Left lung (tissue), 10 donors: ENCODE data around the gene QSER1. TPM values are rescaled to one million over a fixed set of nuclear protein-coding genes. Genes with fewer than 3 reads are reported as not detected.
"Not testable (repeated sequence)": the region's sequence is repeated elsewhere in the genome, so short reads cannot be mapped to it uniquely, and the experiment has no call there.

ENCODE experiments used
- ATAC-seq: fragments of 200-7000 bp; cut with Tn5 transposase; one replicate; pipeline ENCODE4 v1.9.1; 2020; ENCODE audit warnings: moderate library complexity
- DNase-seq, 4 donors: peaks; one replicate each; pipeline ENCODE4 v3.0.0-alpha.2; 2013 to 2020
- H3K27ac ChIP-seq, 2 donors: fragments of 200-600 bp; sonication (generic) in 1 of 2; one replicate each; pipeline versions ENCODE4 v1.5.0 to v1.8.0; 2020 to 2021
- H3K27me3 ChIP-seq, 2 donors: fragments of 200-600 bp; sonication (generic) in 1 of 2; one replicate each; pipeline versions ENCODE4 v1.5.0 to v1.8.0; 2020 to 2021
- H3K36me3 ChIP-seq, 2 donors: fragments of 200-600 bp; sonication (generic) in 1 of 2; one replicate each; pipeline versions ENCODE4 v1.5.0 to v1.8.0; 2020 to 2021
- H3K4me1 ChIP-seq, 2 donors: fragments of 200-600 bp; one replicate each; pipeline ENCODE4 v1.8.0; 2021
- H3K4me3 ChIP-seq, 2 donors: fragments of 200-600 bp; sonication (generic) in 1 of 2; one replicate each; pipeline versions ENCODE4 v1.5.0 to v1.8.0; 2020 to 2021; ENCODE audit warnings: mild to moderate bottlenecking in 1 of 2
- H3K9me3 ChIP-seq, 2 donors: fragments of 200-600 bp; sonication (generic) in 1 of 2; one replicate each; pipeline versions ENCODE4 v1.5.0 to v1.8.0; 2020 to 2021
- CTCF ChIP-seq, 2 donors: fragments of 200-600 bp; sonication (generic) in 1 of 2; IDR thresholded peaks; one replicate each; pipeline versions ENCODE4 v1.5.0 to v1.8.0; 2021; ENCODE audit warnings: antibody characterized with exemption in 2 of 2
- intact Hi-C, 2 donors: fragments of 100-400 bp; cut with DNase I; formaldehyde crosslinking; loops; one replicate each; pipeline versions ENCODE4 v1.11.2 to v1.14.2; 2022
- polyA plus RNA-seq, 6 donors: library from polyadenylated mRNA; unstranded; fragments of 120-200 nt; gene quantifications; one replicate each; pipeline ENCODE4 v1.2.1, GENCODE V29; 2013; ENCODE audit not compliant: insufficient read length in 6 of 6
- total RNA-seq, 2 donors: library from RNA; stranded (reverse); fragmentation: NEBNext Ultra II Directional; extraction: Animal tissue kit (Norgen Biotek cat#: 25700); gene quantifications; one replicate each; pipeline ENCODE4 v1.2.1, GENCODE V29; 2021
- donor health status: DM: no; HTN: yes; CAD: no.
- donor health status: DM: no; HTN: no; CAD: no.

The QSER1 gene
- total and polyA plus RNA-seq, 8 donors = 23.4 to 47.4 (median 41.0) TPM

- Histone ChIP-seq H3K36me3 (peaks cover 0 to under 1% of the 10 kb centered on the region in 2 donors), H3K27ac (no peak overlapping the region), H3K4me1 (no peaks in the 10 kb centered on the region), H3K27me3 (no peaks in the 10 kb centered on the region), H3K9me3 (no peaks in the 10 kb centered on the region), H3K4me3 (no peak overlapping the region)
- no peak for ATAC-seq
- DNase-seq = no peak
- intact Hi-C loops = no loop called here
- no peak for TF ChIP-seq CTCF (IDR thresholded peaks at IDR 0.05)
Measured at GRCh38 chr11:32920570-32920969, 28.0 kb downstream of the QSER1 start.

- Histone ChIP-seq H3K27me3 (no peaks in the 10 kb centered on the region), H3K36me3 (peaks cover 0 to 5% of the 10 kb centered on the region in 2 donors), H3K4me3 (no peak overlapping the region), H3K4me1 (no peaks in the 10 kb centered on the region), H3K9me3 (no peaks in the 10 kb centered on the region), H3K27ac (no peak overlapping the region)
- ATAC-seq (no peak), DNase-seq (no peak)
- TF ChIP-seq CTCF (IDR thresholded peaks at IDR 0.05) = no peak
- intact Hi-C loops = no loop called here
Measured at GRCh38 chr11:32921204-32921603, 28.6 kb downstream of the QSER1 start.

GRCh38 chr11:32931606-32932005 is 39.0 kb downstream of the QSER1 start:
- intact Hi-C loops = no loop called here
- Histone ChIP-seq H3K36me3 (peaks cover 0 to 50% of the 10 kb centered on the region in 2 donors), H3K27ac (no peak overlapping the region), H3K27me3 (no peaks in the 10 kb centered on the region), H3K4me3 (no peak overlapping the region), H3K4me1 (no peaks in the 10 kb centered on the region), H3K9me3 (no peaks in the 10 kb centered on the region)
- DNase-seq (peak in 1 of 4 donors; percentile 31), ATAC-seq (no peak)
- TF ChIP-seq CTCF (IDR thresholded peaks at IDR 0.05) = no peak

- no peak for DNase-seq
- H3K9me3 ChIP-seq = no peaks in the 10 kb centered on the region
- no peak for ATAC-seq
- TF ChIP-seq CTCF (IDR thresholded peaks at IDR 0.05) = no peak
- intact Hi-C loops = no loop called here
- H3K4me3 ChIP-seq = no peak overlapping the region
- peaks cover 0 to 50% of the 10 kb centered on the region in 2 donors for H3K36me3 ChIP-seq
- H3K27me3 ChIP-seq = no peaks in the 10 kb centered on the region
- no peak overlapping the region for H3K27ac ChIP-seq
- no peaks in the 10 kb centered on the region for H3K4me1 ChIP-seq
Measured at GRCh38 chr11:32932196-32932595, 39.6 kb downstream of the QSER1 start.

GRCh38 chr11:32935462-32936029 is 42.9 kb downstream of the QSER1 start:
- H3K9me3 ChIP-seq = no peaks in the 10 kb centered on the region
- no peak for ATAC-seq
- TF ChIP-seq CTCF (IDR thresholded peaks at IDR 0.05) = no peak

GRCh38 chr11:32936178-32936577 is 43.6 kb downstream of the QSER1 start:
- H3K27ac ChIP-seq, intact Hi-C loops, H3K4me1 ChIP-seq, H3K27me3 ChIP-seq, H3K4me3 ChIP-seq, DNase-seq, H3K9me3 ChIP-seq, ATAC-seq: not testable (repeated sequence)
- H3K36me3 ChIP-seq = peaks cover 0 to 54% of the 10 kb centered on the region in 2 donors

More at GRCh38 chr11:32935462-32936029, 42.9 kb downstream of the QSER1 start:
- Histone ChIP-seq H3K36me3 (peaks cover 0 to 54% of the 10 kb centered on the region in 2 donors), H3K4me1 (no peaks in the 10 kb centered on the region), H3K27me3 (no peaks in the 10 kb centered on the region), H3K4me3 (no peak overlapping the region), H3K27ac (no peak overlapping the region)
- intact Hi-C loops = no loop called here
- DNase-seq = no peak

GRCh38 chr11:32937283-32937682 is 44.7 kb downstream of the QSER1 start:
- not testable (repeated sequence) for ATAC-seq, H3K9me3 ChIP-seq

More at GRCh38 chr11:32937283-32937682, 44.7 kb downstream of the QSER1 start:
- H3K4me3 ChIP-seq, H3K4me1 ChIP-seq, H3K27me3 ChIP-seq, intact Hi-C loops, H3K27ac ChIP-seq, DNase-seq: not testable (repeated sequence)
- peaks cover 0 to 46% of the 10 kb centered on the region in 2 donors for H3K36me3 ChIP-seq
